IMR-90 (cell line): ENCODE data around the gene LRATD1. TPM values are rescaled to one million over a fixed set of nuclear protein-coding genes. Genes with fewer than 3 reads are reported as not detected.

Experiments used
- ATAC-seq: fragments of 200-7000 bp; cut with Tn5 transposase; 2 replicates; pipeline ENCODE4 v1.9.1; 2020; ENCODE audit warnings: low read depth, mild to moderate bottlenecking, moderate library complexity
- BruUV-seq: library from RNA; stranded (reverse); fragments of 400-500 nt; replicated peaks from 2 replicates; lab custom pipeline; 2021; lab: Mats Ljungman, UMichigan
- CTCF ChIA-PET: fragments of 300-600 bp; formaldehyde crosslinking; extraction: SDS; loops from one replicate; lab custom pipeline; 2021; ENCODE audit warnings: antibody characterized with exemption; lab: Yijun Ruan, JAX
- POLR2A ChIA-PET: fragments of 300-600 bp; sonication (Branson Sonifier 250); formaldehyde crosslinking; loops from one replicate; lab custom pipeline; 2022; ENCODE audit warnings: antibody characterized with exemption; ENCODE audit not compliant: unreplicated experiment; lab: Charles Lee
- DNase-seq: peaks from one replicate; pipeline ENCODE4 v3.0.0; 2013
- H2AFZ ChIP-seq: replicated peaks from 2 replicates; pipeline ENCODE3; 2013; ENCODE audit warnings: low read length, mild to moderate bottlenecking; ENCODE audit not compliant: poor library complexity
- H2AK5ac ChIP-seq: 2 replicates; pipeline ENCODE4 v1.6.1; 2013; ENCODE audit warnings: low read depth, low read length, inconsistent platforms
- H2AK9ac ChIP-seq: replicated peaks from 2 replicates; pipeline ENCODE3; 2013; ENCODE audit warnings: mild to moderate bottlenecking, low read depth, low read length, moderate library complexity; ENCODE audit not compliant: poor library complexity
- H2BK120ac ChIP-seq: 2 replicates; pipeline ENCODE4 v1.6.1; 2013; ENCODE audit warnings: low read depth, low read length, inconsistent platforms
- H2BK15ac ChIP-seq: 3 replicates; pipeline ENCODE4 v1.6.1; 2013; ENCODE audit warnings: low read depth, low read length, inconsistent platforms
- H2BK20ac ChIP-seq: 2 replicates; pipeline ENCODE4 v1.6.1; 2013; ENCODE audit warnings: low read depth, mild to moderate bottlenecking, inconsistent platforms, low read length, moderate library complexity
- H2BK5ac ChIP-seq: 2 replicates; pipeline ENCODE4 v1.6.1; 2013; ENCODE audit warnings: mild to moderate bottlenecking, low read depth, low read length, inconsistent platforms; ENCODE audit not compliant: poor library complexity, severe bottlenecking
- H3K14ac ChIP-seq: replicated peaks from 2 replicates; pipeline ENCODE4 v1.6.1; 2013; ENCODE audit warnings: low read depth, low read length, inconsistent platforms
- H3K18ac ChIP-seq: 2 replicates; pipeline ENCODE4 v1.6.1; 2013; ENCODE audit warnings: low read depth, low read length, control low read depth
- H3K23ac ChIP-seq: 2 replicates; pipeline ENCODE4 v1.6.1; 2013; ENCODE audit warnings: low read depth, low read length, inconsistent platforms
- H3K27ac ChIP-seq: 2 replicates; pipeline ENCODE4 v1.5.1; 2013; ENCODE audit warnings: mild to moderate bottlenecking, control low read depth, low read length; ENCODE audit not compliant: insufficient read depth
- H3K27me3 ChIP-seq: 2 replicates; pipeline ENCODE4 v1.6.1; 2013; ENCODE audit warnings: low read length; ENCODE audit not compliant: control insufficient read depth, insufficient read depth
- H3K36me3 ChIP-seq: 2 replicates; pipeline ENCODE4 v1.6.1; 2013; ENCODE audit warnings: low read length, mixed read lengths; ENCODE audit not compliant: control insufficient read depth, insufficient read depth
- H3K4ac ChIP-seq: 2 replicates; pipeline ENCODE4 v1.6.1; 2013; ENCODE audit warnings: low read depth, low read length, inconsistent platforms
- H3K4me1 ChIP-seq: 2 replicates; pipeline ENCODE4 v1.6.1; 2013; ENCODE audit warnings: low read length, mixed read lengths; ENCODE audit not compliant: control insufficient read depth, insufficient read depth
- H3K4me2 ChIP-seq: 2 replicates; pipeline ENCODE4 v1.6.1; 2013; ENCODE audit warnings: low read depth, mild to moderate bottlenecking, control low read depth, low read length, moderate library complexity
- H3K4me3 ChIP-seq: 2 replicates; pipeline ENCODE4 v1.5.1; 2013; ENCODE audit warnings: low read depth, mild to moderate bottlenecking, control low read depth, low read length, moderate library complexity; ENCODE audit not compliant: insufficient read depth
- H3K56ac ChIP-seq: 2 replicates; pipeline ENCODE4 v1.6.1; 2013; ENCODE audit warnings: low read length, inconsistent platforms; ENCODE audit not compliant: insufficient read depth; ENCODE audit errors: extremely low read depth
- H3K79me1 ChIP-seq, 2 experiments: 2 replicates each; pipeline ENCODE4 v1.6.1; 2013; ENCODE audit warnings: low read length in 2 of 2, inconsistent platforms in 1 of 2, low read depth in 1 of 2
- H3K9ac ChIP-seq: 2 replicates; pipeline ENCODE4 v1.6.1; 2013; ENCODE audit warnings: low read depth, low read length, control low read depth
- H3K9me1 ChIP-seq: 2 replicates; pipeline ENCODE4 v1.6.1; 2013; ENCODE audit warnings: low read length, inconsistent platforms; ENCODE audit not compliant: insufficient read depth
- H3K9me3 ChIP-seq: 2 replicates; pipeline ENCODE4 v1.6.1; 2013; ENCODE audit warnings: low read length; ENCODE audit not compliant: control insufficient read depth, insufficient read depth
- H4K20me1 ChIP-seq: 2 replicates; pipeline ENCODE4 v1.6.1; 2013; ENCODE audit warnings: low read length, inconsistent platforms; ENCODE audit not compliant: insufficient read depth
- H4K5ac ChIP-seq: 2 replicates; pipeline ENCODE4 v1.6.1; 2013; ENCODE audit warnings: mild to moderate bottlenecking, low read depth, low read length, control low read depth
- H4K8ac ChIP-seq, 2 experiments: 2 replicates each; pipeline ENCODE4 v1.6.1; 2013; ENCODE audit warnings: low read depth in 2 of 2, low read length in 2 of 2, control low read depth in 1 of 2, inconsistent platforms in 1 of 2
- H4K91ac ChIP-seq: 2 replicates; pipeline ENCODE4 v1.6.1; 2013; ENCODE audit warnings: low read depth, low read length, inconsistent platforms; ENCODE audit not compliant: insufficient read depth
- BHLHE40 ChIP-seq: fragments of 150-350 bp; IDR thresholded peaks from 2 replicates; pipeline ENCODE4 v1.6.1; 2016; ENCODE audit warnings: mild to moderate bottlenecking, low read depth, low read length
- CEBPB ChIP-seq: IDR thresholded peaks from 2 replicates; pipeline ENCODE4 v1.6.1; 2012; ENCODE audit warnings: low read depth, low read length, improper control_type of control experiment
- CHD1 ChIP-seq: IDR thresholded peaks from 2 replicates; pipeline ENCODE4 v1.6.1; 2012; ENCODE audit warnings: low read depth, low read length, improper control_type of control experiment
- FOS ChIP-seq: fragments of 150-350 bp; IDR thresholded peaks from 2 replicates; pipeline ENCODE4 v1.6.1; 2016; ENCODE audit warnings: low read depth, low read length
- MAFK ChIP-seq: IDR thresholded peaks from 2 replicates; pipeline ENCODE4 v1.6.1; 2012; ENCODE audit warnings: low read depth, low read length, improper control_type of control experiment
- MAZ ChIP-seq: IDR thresholded peaks from 2 replicates; pipeline ENCODE4 v1.6.1; 2012; ENCODE audit warnings: low read depth, mild to moderate bottlenecking, low read length, improper control_type of control experiment, moderate library complexity, borderline replicate concordance
- MXI1 ChIP-seq: IDR thresholded peaks from 2 replicates; pipeline ENCODE4 v1.6.1; 2012; ENCODE audit warnings: low read depth, mild to moderate bottlenecking, low read length, moderate library complexity, borderline replicate concordance
- NFE2L2 ChIP-seq: fragments of 150-350 bp; IDR thresholded peaks from 2 replicates; pipeline ENCODE4 v1.6.1; 2016; ENCODE audit warnings: low read depth, mild to moderate bottlenecking, low read length
- POLR2A ChIP-seq: IDR thresholded peaks from 2 replicates; pipeline ENCODE4 v1.6.1; 2012; ENCODE audit warnings: mild to moderate bottlenecking, low read depth, low read length
- RAD21 ChIP-seq: IDR thresholded peaks from 2 replicates; pipeline ENCODE4 v1.6.1; 2012; ENCODE audit warnings: low read length, improper control_type of control experiment
- RCOR1 ChIP-seq: IDR thresholded peaks from 2 replicates; pipeline ENCODE4 v1.6.1; 2012; ENCODE audit warnings: mild to moderate bottlenecking, low read length, improper control_type of control experiment; ENCODE audit not compliant: insufficient replicate concordance
- RFX5 ChIP-seq: IDR thresholded peaks from 2 replicates; pipeline ENCODE4 v1.8.0; 2012; ENCODE audit warnings: low read depth, mild to moderate bottlenecking, low read length, moderate library complexity
- SMC3 ChIP-seq: fragments of 150-350 bp; IDR thresholded peaks from 2 replicates; pipeline ENCODE4 v1.6.1; 2016; ENCODE audit warnings: low read depth, mild to moderate bottlenecking, antibody characterized with exemption, low read length, moderate library complexity
- WGBS, 2 experiments: methylation state at CpG; one replicate each; pipeline versions ENCODE4 v1.1.5 to v1.1.7; 2013; ENCODE audit warnings: missing lambda C conversion rate in 2 of 2; ENCODE audit not compliant: insufficient read length in 1 of 2; ENCODE audit errors: extremely low coverage in 2 of 2; 5-methylcytosine and 5-hydroxymethylcytosine counted together
- dilution Hi-C: fragments of 300-500 bp; cut with HindIII; formaldehyde crosslinking; loops from one replicate; pipeline ENCODE4 v1.14.3; 2018; ENCODE audit warnings: low sequenced_read_pairs; ENCODE audit not compliant: unreplicated experiment
- in situ Hi-C: fragments of 300-500 bp; cut with MboI; formaldehyde crosslinking; loops from 3 replicates; pipeline ENCODE4 v1.14.3; 2019; ENCODE audit warnings: low sequenced_read_pairs, inconsistent platforms, mixed read lengths
- intact Hi-C: fragments of 100-400 bp; cut with micrococcal nuclease; formaldehyde crosslinking; loops from 2 replicates; pipeline ENCODE4 v1.10.0; 2022
- polyA plus RNA-seq, 3 experiments: library from polyadenylated mRNA; depleted of rRNA; stranded (reverse); fragments of >200 nt; gene quantifications; 2 replicates each; pipeline ENCODE4 v1.2.3, GENCODE V29; 2012; ENCODE audit warnings: low replicate concordance in 1 of 3
- total RNA-seq: library from RNA; depleted of rRNA; stranded (reverse); fragments of >200 nt; gene quantifications from 2 replicates; pipeline ENCODE4 v1.2.3, GENCODE V29; 2012
- TF ChIP-seq, protein P1 (sequence below): fragments of 150-350 bp; IDR thresholded peaks from 2 replicates; pipeline ENCODE4 v1.6.1; 2016; ENCODE audit warnings: low read depth, mild to moderate bottlenecking, low read length, moderate library complexity, borderline replicate concordance
- TF ChIP-seq, protein P2 (sequence below): fragments of 150-350 bp; IDR thresholded peaks from 2 replicates; pipeline ENCODE4 v1.6.1; 2017; ENCODE audit warnings: mild to moderate bottlenecking, antibody characterized with exemption, low read length, low read depth
- TF ChIP-seq, protein P3 (sequence below): conservative IDR thresholded peaks from 2 replicates; pipeline ENCODE4 v1.5.1; 2012; ENCODE audit warnings: mild to moderate bottlenecking, low read depth, low read length, improper control_type of control experiment

LRATD1 gene
- total and polyA plus RNA-seq, 2 of the 4 experiments (the other 2 are of a cell fraction), result 0.18 to 0.60 TPM

- Histone ChIP-seq H3K23ac (no peak overlapping the region), H2AK5ac (no peak overlapping the region), H4K91ac (no peak overlapping the region), H3K36me3 (no peaks in the 10 kb centered on the region), H2BK15ac (no peak overlapping the region), H2BK120ac (no peak overlapping the region), H4K5ac (no peak overlapping the region), H3K79me1 (no peaks in the 10 kb centered on the region), H2AFZ (no peak overlapping the region), H3K56ac (no peak overlapping the region), H3K4ac (no peak overlapping the region), H3K9me3 (no peaks in the 10 kb centered on the region), H3K4me2 (no peak overlapping the region), H3K27me3 (no peaks in the 10 kb centered on the region), H2AK9ac (no peak overlapping the region), H3K9ac (no peak overlapping the region), H3K4me3 (no peak overlapping the region), H4K20me1 (no peaks in the 10 kb centered on the region), H3K14ac (no peak overlapping the region), H2BK5ac (no peak overlapping the region), H2BK20ac (no peak overlapping the region), H3K18ac (no peak overlapping the region), H3K4me1 (no peaks in the 10 kb centered on the region), H3K9me1 (no peaks in the 10 kb centered on the region), H3K27ac (no peak overlapping the region), H4K8ac (no peak overlapping the region)
- no peak for TF ChIP-seq CEBPB
- TF ChIP-seq MAZ, result no peak
- TF ChIP-seq MAFK, result no peak
- TF ChIP-seq BHLHE40, result no peak
- TF ChIP-seq, protein P1, sequence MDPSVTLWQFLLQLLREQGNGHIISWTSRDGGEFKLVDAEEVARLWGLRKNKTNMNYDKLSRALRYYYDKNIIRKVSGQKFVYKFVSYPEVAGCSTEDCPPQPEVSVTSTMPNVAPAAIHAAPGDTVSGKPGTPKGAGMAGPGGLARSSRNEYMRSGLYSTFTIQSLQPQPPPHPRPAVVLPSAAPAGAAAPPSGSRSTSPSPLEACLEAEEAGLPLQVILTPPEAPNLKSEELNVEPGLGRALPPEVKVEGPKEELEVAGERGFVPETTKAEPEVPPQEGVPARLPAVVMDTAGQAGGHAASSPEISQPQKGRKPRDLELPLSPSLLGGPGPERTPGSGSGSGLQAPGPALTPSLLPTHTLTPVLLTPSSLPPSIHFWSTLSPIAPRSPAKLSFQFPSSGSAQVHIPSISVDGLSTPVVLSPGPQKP, result no peak
- no peak for TF ChIP-seq RFX5
- TF ChIP-seq, protein P2, sequence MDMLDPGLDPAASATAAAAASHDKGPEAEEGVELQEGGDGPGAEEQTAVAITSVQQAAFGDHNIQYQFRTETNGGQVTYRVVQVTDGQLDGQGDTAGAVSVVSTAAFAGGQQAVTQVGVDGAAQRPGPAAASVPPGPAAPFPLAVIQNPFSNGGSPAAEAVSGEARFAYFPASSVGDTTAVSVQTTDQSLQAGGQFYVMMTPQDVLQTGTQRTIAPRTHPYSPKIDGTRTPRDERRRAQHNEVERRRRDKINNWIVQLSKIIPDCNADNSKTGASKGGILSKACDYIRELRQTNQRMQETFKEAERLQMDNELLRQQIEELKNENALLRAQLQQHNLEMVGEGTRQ, result no peak
- no peak for TF ChIP-seq POLR2A
- TF ChIP-seq NFE2L2, result no peak
- no peak for TF ChIP-seq RAD21
- TF ChIP-seq RCOR1, result no peak
- no peak for TF ChIP-seq SMC3
- TF ChIP-seq, protein P3, sequence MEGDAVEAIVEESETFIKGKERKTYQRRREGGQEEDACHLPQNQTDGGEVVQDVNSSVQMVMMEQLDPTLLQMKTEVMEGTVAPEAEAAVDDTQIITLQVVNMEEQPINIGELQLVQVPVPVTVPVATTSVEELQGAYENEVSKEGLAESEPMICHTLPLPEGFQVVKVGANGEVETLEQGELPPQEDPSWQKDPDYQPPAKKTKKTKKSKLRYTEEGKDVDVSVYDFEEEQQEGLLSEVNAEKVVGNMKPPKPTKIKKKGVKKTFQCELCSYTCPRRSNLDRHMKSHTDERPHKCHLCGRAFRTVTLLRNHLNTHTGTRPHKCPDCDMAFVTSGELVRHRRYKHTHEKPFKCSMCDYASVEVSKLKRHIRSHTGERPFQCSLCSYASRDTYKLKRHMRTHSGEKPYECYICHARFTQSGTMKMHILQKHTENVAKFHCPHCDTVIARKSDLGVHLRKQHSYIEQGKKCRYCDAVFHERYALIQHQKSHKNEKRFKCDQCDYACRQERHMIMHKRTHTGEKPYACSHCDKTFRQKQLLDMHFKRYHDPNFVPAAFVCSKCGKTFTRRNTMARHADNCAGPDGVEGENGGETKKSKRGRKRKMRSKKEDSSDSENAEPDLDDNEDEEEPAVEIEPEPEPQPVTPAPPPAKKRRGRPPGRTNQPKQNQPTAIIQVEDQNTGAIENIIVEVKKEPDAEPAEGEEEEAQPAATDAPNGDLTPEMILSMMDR, result no peak
- no peak for TF ChIP-seq FOS
- no peak for TF ChIP-seq CHD1
- TF ChIP-seq MXI1, result no peak
- DNase-seq (no peak), ATAC-seq (no peak)
- WGBS, 2 experiments, result no CpG with 5 or more reads among the region's 6 CpGs
- intact Hi-C loops, result no loop called here
- no TSS peak for BruUV-seq
- POLR2A ChIA-PET, result no interaction called here
- in situ Hi-C loops, result no loop called here
- dilution Hi-C loops, result no loop called here
- CTCF ChIA-PET, result interaction anchor here (1.1 kb wide), 1 partner anchor 13 kb away, joined by 6 read pairs; no protein-coding TSS in a partner anchor
Measured at GRCh38 chr2:14621906-14622549, 10.5 kb upstream of the LRATD1 start.
